SK-N-MC (cell line): ENCODE data around the gene AGPAT3.

Experiments used
- DNase-seq: peaks from one replicate; pipeline ENCODE4 v3.0.0-alpha.2; 2011; ENCODE audit warnings: low read depth, low spot score
- H3K27ac ChIP-seq: fragments of 200-600 bp; sonication (generic); 2 replicates; pipeline ENCODE4 v1.5.1; 2016; ENCODE audit warnings: mixed run types
- H3K36me3 ChIP-seq: fragments of 200-600 bp; sonication (generic); 2 replicates; pipeline ENCODE4 v1.6.1; 2017; ENCODE audit warnings: antibody characterized with exemption, low read length, mixed read lengths; ENCODE audit not compliant: insufficient read depth
- H3K4me3 ChIP-seq: fragments of 200-600 bp; sonication (generic); 2 replicates; pipeline ENCODE4 v1.5.1; 2016
- H3K9ac ChIP-seq: fragments of 200-600 bp; sonication (generic); 2 replicates; pipeline ENCODE4 v1.8.0; 2017; ENCODE audit warnings: mixed run types, mixed read lengths; ENCODE audit not compliant: insufficient read length
- H3K9me3 ChIP-seq: fragments of 200-600 bp; sonication (generic); 2 replicates; pipeline ENCODE4 v1.6.1; 2017; ENCODE audit warnings: low read depth, mild to moderate bottlenecking, antibody characterized with exemption, low read length, moderate library complexity, mixed read lengths
- EZH2 ChIP-seq: fragments of 200-600 bp; sonication (generic); IDR thresholded peaks from one replicate; pipeline ENCODE4 v1.6.1; 2017; ENCODE audit warnings: antibody characterized with exemption
- FOXP2 ChIP-seq: optimal IDR thresholded peaks from 2 replicates; pipeline ENCODE3; 2011; ENCODE audit warnings: mild to moderate bottlenecking, moderate library complexity; ENCODE audit not compliant: insufficient read depth; ENCODE audit errors: extremely low read length, control extremely low read depth
- POLR2AphosphoS5 ChIP-seq: IDR thresholded peaks from 2 replicates; pipeline ENCODE4 v1.6.1; 2012; ENCODE audit warnings: mild to moderate bottlenecking, low read depth, low read length, borderline replicate concordance

The AGPAT3 gene

DNA sequence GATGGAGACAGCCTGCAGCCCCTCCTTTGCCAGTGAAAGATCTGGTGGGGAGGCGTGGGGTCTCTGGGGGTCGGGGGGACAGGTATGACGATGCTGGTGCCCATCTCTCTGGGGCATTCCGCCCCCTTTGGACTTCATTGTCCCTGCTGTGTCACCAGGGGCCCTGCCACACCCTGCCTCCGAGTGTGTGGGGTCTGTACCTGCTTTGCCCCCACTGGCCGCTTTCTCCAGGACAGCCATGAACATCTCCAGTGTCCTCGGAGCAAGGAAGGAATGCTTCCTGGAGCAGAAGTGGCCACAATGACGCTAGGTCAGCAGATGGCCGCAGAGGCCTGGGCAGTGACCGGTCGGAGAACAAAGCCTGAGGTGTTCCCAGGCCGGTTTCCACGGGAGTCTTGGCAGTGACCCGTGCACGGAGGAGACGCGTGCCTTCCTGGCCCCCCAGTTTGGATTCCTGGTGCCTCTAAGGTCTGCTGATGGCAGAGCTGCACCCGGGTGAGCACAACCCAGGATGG, 128.5 kb downstream of the AGPAT3 start:
- H3K9ac ChIP-seq: no peak overlapping the region
- H3K9me3 ChIP-seq: no peaks in the 10 kb centered on the region
- DNase-seq: no peak
- H3K36me3 ChIP-seq: no peaks in the 10 kb centered on the region
- TF ChIP-seq FOXP2: no peak
- TF ChIP-seq POLR2AphosphoS5: no peak
- no peak for TF ChIP-seq EZH2
- H3K27ac ChIP-seq: no peak overlapping the region
- no peak overlapping the region for H3K4me3 ChIP-seq

GRCh38 chr21:43994085-43994484, 129.1 kb downstream of the AGPAT3 start:
- TF ChIP-seq POLR2AphosphoS5: no peak
- TF ChIP-seq EZH2: no peak
- TF ChIP-seq FOXP2: no peak
- Histone ChIP-seq H3K4me3 (no peak overlapping the region), H3K27ac (no peak overlapping the region), H3K9me3 (no peaks in the 10 kb centered on the region), H3K9ac (no peak overlapping the region), H3K36me3 (no peaks in the 10 kb centered on the region)
- DNase-seq: no peak

- no peak overlapping the region for H3K9ac ChIP-seq
- no peaks in the 10 kb centered on the region for H3K36me3 ChIP-seq
- H3K27ac ChIP-seq: no peak overlapping the region
- H3K9me3 ChIP-seq: no peaks in the 10 kb centered on the region
- TF ChIP-seq EZH2: no peak
- TF ChIP-seq POLR2AphosphoS5: no peak
- H3K4me3 ChIP-seq: no peak overlapping the region
- no peak for DNase-seq
Measured at GRCh38 chr21:43994646-43995045, 129.6 kb downstream of the AGPAT3 start.

GRCh38 chr21:43995521-43996105, 130.6 kb downstream of the AGPAT3 start:
- H3K9ac ChIP-seq: no peak overlapping the region
- H3K9me3 ChIP-seq: no peaks in the 10 kb centered on the region
- no peak overlapping the region for H3K27ac ChIP-seq
- no peaks in the 10 kb centered on the region for H3K36me3 ChIP-seq
- H3K4me3 ChIP-seq: no peak overlapping the region
- no peak for DNase-seq
- no peak for TF ChIP-seq EZH2
- TF ChIP-seq FOXP2: no peak
- no peak for TF ChIP-seq POLR2AphosphoS5

DNA sequence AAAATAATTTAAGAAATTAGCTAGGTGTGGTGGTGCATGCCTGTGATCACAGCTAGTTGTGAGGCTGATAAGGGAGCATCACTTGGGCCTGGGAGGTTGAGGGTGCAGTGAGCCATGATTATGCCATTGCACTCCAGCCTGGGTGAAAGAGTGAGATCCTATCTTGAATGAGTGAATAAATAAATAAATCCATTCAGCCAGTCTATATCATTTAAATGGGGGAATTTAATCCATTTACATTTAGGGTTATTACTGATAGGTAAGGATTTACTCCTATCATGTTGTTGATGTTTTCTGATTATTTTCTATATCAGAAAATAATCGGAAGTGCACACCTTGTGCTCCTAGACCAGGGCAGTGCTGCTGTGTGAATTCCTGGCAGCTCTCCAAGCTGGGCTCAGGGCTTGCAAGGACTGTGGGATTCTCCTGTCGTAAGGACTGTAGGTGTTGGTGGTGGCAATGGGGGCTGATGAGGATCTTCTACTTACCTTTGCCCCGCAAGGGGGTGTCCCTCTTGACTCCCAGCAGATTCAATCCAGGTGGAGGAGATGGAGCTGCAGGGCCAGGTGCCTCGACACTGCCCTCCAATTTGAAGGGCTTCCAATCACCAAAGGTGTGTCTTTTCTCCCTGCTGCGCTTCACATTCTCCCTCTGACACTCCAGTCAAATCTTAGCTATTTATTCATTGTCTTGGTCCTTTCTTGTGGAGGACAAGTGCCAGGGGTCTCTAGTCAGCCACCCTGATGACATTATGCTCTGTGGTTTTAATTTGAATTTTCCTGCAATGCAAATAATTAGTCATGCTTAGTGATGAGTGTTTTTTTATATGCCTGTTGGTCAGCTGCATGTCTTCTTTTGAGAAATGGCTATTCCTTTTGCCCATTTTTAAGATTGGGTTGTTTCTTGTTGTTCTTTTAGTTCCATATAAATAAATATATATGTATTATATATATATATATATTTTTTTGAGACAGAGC, 133.0 kb downstream of the AGPAT3 start:
- no peak overlapping the region for H3K27ac ChIP-seq
- H3K9ac ChIP-seq: no peak overlapping the region
- DNase-seq: no peak
- H3K4me3 ChIP-seq: no peak overlapping the region
- TF ChIP-seq POLR2AphosphoS5 (no peak), EZH2 (no peak), FOXP2 (no peak)
- no peaks in the 10 kb centered on the region for H3K9me3 ChIP-seq
- H3K36me3 ChIP-seq: no peaks in the 10 kb centered on the region

DNA sequence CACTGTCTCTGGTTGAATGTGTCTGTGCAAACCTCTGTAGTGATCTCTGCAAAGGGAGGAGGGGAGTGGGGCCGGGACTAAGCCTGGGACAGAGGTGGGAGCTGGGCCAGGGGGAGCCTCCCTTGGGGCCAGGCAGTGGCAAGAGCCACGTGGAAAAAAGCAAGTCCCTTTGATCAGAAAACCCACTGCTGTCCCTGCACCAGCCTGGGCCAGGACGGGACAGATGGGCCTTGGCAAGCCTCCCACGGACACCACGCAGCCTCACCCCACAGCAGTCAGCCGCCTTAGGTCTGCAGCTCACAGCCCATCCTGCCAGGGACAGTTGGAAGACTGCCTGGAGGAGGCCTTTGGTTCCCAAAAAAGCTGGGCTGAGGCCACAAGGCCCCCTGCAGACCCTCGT, 135.3 kb downstream of the AGPAT3 start:
- Histone ChIP-seq H3K27ac (no peak overlapping the region), H3K36me3 (no peaks in the 10 kb centered on the region), H3K4me3 (no peak overlapping the region), H3K9me3 (no peaks in the 10 kb centered on the region), H3K9ac (no peak overlapping the region)
- no peak for DNase-seq
- TF ChIP-seq POLR2AphosphoS5 (no peak), EZH2 (no peak), FOXP2 (no peak)

DNA sequence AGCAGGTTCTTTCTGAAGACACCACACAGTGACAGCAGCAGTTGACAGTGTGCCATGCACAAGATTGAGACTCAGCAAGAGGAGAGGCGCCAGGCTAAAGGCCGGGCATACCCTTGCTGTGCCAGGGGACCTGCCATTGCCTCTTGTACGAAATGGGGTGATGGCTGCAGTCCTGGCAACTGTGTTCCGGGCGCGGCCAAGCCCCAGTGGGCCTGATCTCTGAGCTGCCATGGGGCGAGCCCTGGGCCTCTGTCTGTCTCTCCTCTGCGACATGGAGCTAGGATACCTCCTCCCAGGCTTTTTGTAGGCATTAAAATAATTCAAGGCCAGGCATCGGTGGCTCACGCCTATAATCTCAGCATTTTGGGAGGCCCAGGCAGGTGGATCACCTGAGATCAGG, 137.5 kb downstream of the AGPAT3 start:
- H3K9me3 ChIP-seq: no peaks in the 10 kb centered on the region
- H3K4me3 ChIP-seq: no peak overlapping the region
- no peak overlapping the region for H3K9ac ChIP-seq
- DNase-seq: no peak
- no peaks in the 10 kb centered on the region for H3K36me3 ChIP-seq
- no peak for TF ChIP-seq FOXP2
- TF ChIP-seq EZH2: no peak
- no peak for TF ChIP-seq POLR2AphosphoS5
- no peak overlapping the region for H3K27ac ChIP-seq

- no peak overlapping the region for H3K27ac ChIP-seq
- H3K9ac ChIP-seq: no peak overlapping the region
- no peak for TF ChIP-seq EZH2
- no peak for TF ChIP-seq FOXP2
- no peak for TF ChIP-seq POLR2AphosphoS5
- no peaks in the 10 kb centered on the region for H3K9me3 ChIP-seq
- no peak for DNase-seq
- H3K4me3 ChIP-seq: no peak overlapping the region
- H3K36me3 ChIP-seq: no peaks in the 10 kb centered on the region
Measured at GRCh38 chr21:44003307-44003966, 138.4 kb downstream of the AGPAT3 start.
